IPS-NIHi7 (cell line): ENCODE measurements around the gene NPDC1.

Source experiments
- DNase-seq: peaks from one replicate; pipeline ENCODE4 v3.0.0; 2012; ENCODE audit warnings: mixed read lengths; ENCODE audit errors: extremely low spot score

Gene NPDC1

GRCh38 chr9:136994180-136994887 is 51.6 kb downstream of the NPDC1 start:
- no peak for DNase-seq

GRCh38 chr9:136992819-136993369 is 53.1 kb downstream of the NPDC1 start:
- no peak for DNase-seq

DNA sequence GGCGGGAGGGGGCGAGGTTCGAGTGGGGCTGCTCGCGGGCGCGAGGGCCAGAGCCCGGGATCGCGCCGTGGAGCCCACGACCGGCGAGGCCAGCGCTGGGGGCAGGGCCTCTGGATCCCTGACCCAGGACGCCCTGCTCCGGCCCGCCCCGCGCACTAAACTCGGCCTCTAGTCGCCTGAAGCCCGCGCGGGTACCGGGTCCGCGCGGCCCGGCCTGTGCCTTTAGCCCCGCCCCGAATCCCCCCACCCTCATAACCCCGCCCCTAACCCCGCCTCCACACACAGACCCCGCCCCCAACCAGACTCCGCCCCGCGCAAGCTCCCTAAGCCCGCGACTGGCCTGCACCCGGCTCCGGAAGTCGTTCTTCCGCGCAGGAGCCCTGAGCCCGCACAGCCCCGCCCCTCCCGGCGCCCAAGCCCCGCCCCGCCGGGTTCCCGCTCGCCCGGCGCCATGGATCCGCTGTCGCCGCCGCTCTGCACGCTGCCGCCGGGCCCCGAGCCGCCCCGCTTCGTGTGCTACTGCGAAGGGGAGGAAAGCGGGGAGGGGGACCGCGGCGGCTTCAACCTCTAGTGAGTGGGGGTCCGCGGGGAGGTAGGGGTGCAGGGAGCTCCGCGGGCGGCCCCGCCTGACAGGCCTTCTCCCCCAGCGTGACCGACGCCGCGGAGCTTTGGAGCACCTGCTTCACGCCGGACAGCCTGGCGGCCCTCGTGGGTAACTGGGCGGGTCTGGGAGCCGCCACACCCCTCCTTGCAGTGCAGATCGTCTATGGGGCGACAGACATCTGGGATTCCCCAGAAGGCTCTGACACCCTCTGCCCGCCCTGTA is 53.8 kb downstream of the NPDC1 start, which contains the start of gene PAXX:
TSS of gene PAXX (plus strand) at position 430 of the 826 bp plus-strand sequence. CDS start at position 452, 22 bp downstream.
- peak; percentile 99 for DNase-seq

DNA sequence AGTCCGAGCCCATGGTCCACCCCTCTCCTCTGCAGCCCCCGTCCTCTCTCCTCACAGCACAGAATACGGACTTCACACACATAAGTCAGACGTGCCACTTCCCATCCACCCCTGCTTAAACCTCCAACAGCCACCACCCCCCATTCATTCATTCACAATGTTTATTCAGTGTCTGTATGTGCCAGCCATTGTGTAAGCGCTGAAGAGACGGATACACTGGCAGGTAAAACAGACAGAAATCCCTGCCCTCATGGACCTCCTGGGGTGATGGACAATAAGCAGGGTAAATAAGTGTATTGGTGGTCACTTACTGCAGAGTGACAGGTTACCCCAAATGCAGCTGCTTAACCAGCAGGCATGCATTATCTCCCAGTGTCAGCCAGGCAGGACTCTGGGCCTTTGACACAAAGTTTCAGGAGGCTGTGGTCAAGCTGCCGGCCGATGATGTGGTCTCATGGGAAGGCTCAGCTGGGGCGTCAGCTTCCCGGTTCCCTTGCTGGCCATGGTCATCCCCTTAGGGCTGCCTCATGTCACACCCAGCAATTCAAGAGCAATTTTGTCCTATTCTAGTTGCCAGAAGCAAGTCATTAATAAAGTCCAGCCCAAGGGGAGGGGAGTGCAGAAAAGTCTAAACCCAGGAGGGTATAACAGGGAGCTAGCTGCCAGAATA is 55.6 kb downstream of the NPDC1 start:
- no peak for DNase-seq
